ENCODE measurements around the gene RYR2.

The RYR2 gene

GRCh38 chr1:237016626-237017025 is 25.4 kb upstream of the RYR2 start:
- DNase-seq, result no peak
- Histone ChIP-seq H3K14ac (ENCODE audit: low read length) (no peak overlapping the region), H2BK120ac (ENCODE audit: insufficient read depth, low read length, poor library complexity) (no peak overlapping the region), H3K4ac (ENCODE audit: low read depth, low read length) (no peak overlapping the region), H3K4me1 (ENCODE audit: control insufficient read depth in 1 of 2, insufficient read depth in 2 of 2, low read length in 2 of 2) (peaks cover 0 to 4% of the 10 kb centered on the region in 2 experiments), H2BK12ac (ENCODE audit: low read length) (no peak overlapping the region), H3K9ac (ENCODE audit: low read length) (no peak overlapping the region), H3K27ac (ENCODE audit: low read depth, low read length) (no peak overlapping the region), H2BK5ac (ENCODE audit: low read depth, low read length, poor library complexity) (no peak overlapping the region), H3K79me1 (ENCODE audit: low read length) (no peaks in the 10 kb centered on the region), H3K4me2 (ENCODE audit: low read length) (peak overlapping the region; percentile 19), H3K4me3 (ENCODE audit: low read depth, low read length) (no peak overlapping the region), H3K9me3 (ENCODE audit: insufficient read depth, low read depth, low read length) (no peaks in the 10 kb centered on the region), H3K79me2 (ENCODE audit: control insufficient read depth, insufficient read depth, low read length, poor library complexity) (no peaks in the 10 kb centered on the region), H4K8ac (ENCODE audit: low read depth, low read length) (no peak overlapping the region), H4K91ac (ENCODE audit: low read depth, low read length) (no peak overlapping the region), H3K36me3 (ENCODE audit: control insufficient read depth in 1 of 2, insufficient read depth in 2 of 2, low read length in 2 of 2) (no peaks in the 10 kb centered on the region), H4K12ac (ENCODE audit: low read depth, low read length) (no peak overlapping the region), H3K27me3 (ENCODE audit: insufficient read depth, low read length) (no peaks in the 10 kb centered on the region), H2AK5ac (ENCODE audit: low read length) (no peak overlapping the region), H2AFZ (ENCODE audit: insufficient read depth, low read length, poor library complexity) (no peak overlapping the region), H3K23ac (ENCODE audit: low read length) (no peak overlapping the region), H3K18ac (ENCODE audit: low read length) (no peak overlapping the region)
- no CpG with 5 or more reads among the region's 1 CpG for WGBS (ENCODE audit: extremely low coverage, insufficient coverage, insufficient read length)

- Histone ChIP-seq H3K4ac (ENCODE audit: low read depth, low read length) (no peak overlapping the region), H2BK120ac (ENCODE audit: insufficient read depth, low read length, poor library complexity) (no peak overlapping the region), H3K4me2 (ENCODE audit: low read length) (no peak overlapping the region), H3K14ac (ENCODE audit: low read length) (no peak overlapping the region), H3K36me3 (ENCODE audit: control insufficient read depth in 1 of 2, insufficient read depth in 2 of 2, low read length in 2 of 2) (no peaks in the 10 kb centered on the region), H3K23ac (ENCODE audit: low read length) (no peak overlapping the region), H3K27ac (ENCODE audit: low read depth, low read length) (no peak overlapping the region), H3K79me2 (ENCODE audit: control insufficient read depth, insufficient read depth, low read length, poor library complexity) (no peaks in the 10 kb centered on the region), H4K91ac (ENCODE audit: low read depth, low read length) (no peak overlapping the region), H2AK5ac (ENCODE audit: low read length) (no peak overlapping the region), H3K4me1 (ENCODE audit: control insufficient read depth in 1 of 2, insufficient read depth in 2 of 2, low read length in 2 of 2) (peaks cover 0 to 4% of the 10 kb centered on the region in 2 experiments), H3K9me3 (ENCODE audit: insufficient read depth, low read depth, low read length) (no peaks in the 10 kb centered on the region), H2BK12ac (ENCODE audit: low read length) (no peak overlapping the region), H3K9ac (ENCODE audit: low read length) (no peak overlapping the region), H4K8ac (ENCODE audit: low read depth, low read length) (no peak overlapping the region), H2BK5ac (ENCODE audit: low read depth, low read length, poor library complexity) (no peak overlapping the region), H4K12ac (ENCODE audit: low read depth, low read length) (no peak overlapping the region), H3K18ac (ENCODE audit: low read length) (no peak overlapping the region), H2AFZ (ENCODE audit: insufficient read depth, low read length, poor library complexity) (no peak overlapping the region), H3K79me1 (ENCODE audit: low read length) (no peaks in the 10 kb centered on the region), H3K27me3 (ENCODE audit: insufficient read depth, low read length) (no peaks in the 10 kb centered on the region), H3K4me3 (ENCODE audit: low read depth, low read length) (no peak overlapping the region)
- DNase-seq, result no peak
Observed at GRCh38 chr1:237018896-237019295, 23.1 kb upstream of the RYR2 start.

- no peak overlapping the region for H3K4me3 ChIP-seq (ENCODE audit: low read depth, low read length)
- no peak overlapping the region for H3K4ac ChIP-seq (ENCODE audit: low read depth, low read length)
- no peak overlapping the region for H4K12ac ChIP-seq (ENCODE audit: low read depth, low read length)
- H2BK12ac ChIP-seq (ENCODE audit: low read length), result no peak overlapping the region
- no peak overlapping the region for H4K8ac ChIP-seq (ENCODE audit: low read depth, low read length)
- no peak overlapping the region for H2AFZ ChIP-seq (ENCODE audit: insufficient read depth, low read length, poor library complexity)
- H3K27ac ChIP-seq (ENCODE audit: low read depth, low read length), result no peak overlapping the region
- peaks cover 0 to 4% of the 10 kb centered on the region in 2 experiments for H3K4me1 ChIP-seq (ENCODE audit: control insufficient read depth in 1 of 2, insufficient read depth in 2 of 2, low read length in 2 of 2)
- H3K23ac ChIP-seq (ENCODE audit: low read length), result no peak overlapping the region
- H2BK120ac ChIP-seq (ENCODE audit: insufficient read depth, low read length, poor library complexity), result no peak overlapping the region
- H3K79me2 ChIP-seq (ENCODE audit: control insufficient read depth, insufficient read depth, low read length, poor library complexity), result no peaks in the 10 kb centered on the region
- no peak for DNase-seq
- H3K27me3 ChIP-seq (ENCODE audit: insufficient read depth, low read length), result no peaks in the 10 kb centered on the region
- H3K9ac ChIP-seq (ENCODE audit: low read length), result no peak overlapping the region
- H2AK5ac ChIP-seq (ENCODE audit: low read length), result no peak overlapping the region
- no CpG with 5 or more reads among the region's 10 CpGs for WGBS (ENCODE audit: extremely low coverage, insufficient coverage, insufficient read length)
- no peak overlapping the region for H3K14ac ChIP-seq (ENCODE audit: low read length)
- no peaks in the 10 kb centered on the region for H3K36me3 ChIP-seq (ENCODE audit: control insufficient read depth in 1 of 2, insufficient read depth in 2 of 2, low read length in 2 of 2)
- no peak overlapping the region for H3K18ac ChIP-seq (ENCODE audit: low read length)
- no peak overlapping the region for H3K4me2 ChIP-seq (ENCODE audit: low read length)
- peaks cover 1% of the 10 kb centered on the region for H3K79me1 ChIP-seq (ENCODE audit: low read length)
- H2BK5ac ChIP-seq (ENCODE audit: low read depth, low read length, poor library complexity), result no peak overlapping the region
- H4K91ac ChIP-seq (ENCODE audit: low read depth, low read length), result no peak overlapping the region
- H3K9me3 ChIP-seq (ENCODE audit: insufficient read depth, low read depth, low read length), result no peaks in the 10 kb centered on the region
Observed at GRCh38 chr1:237025358-237026074, 16.5 kb upstream of the RYR2 start.

- H3K9ac ChIP-seq (ENCODE audit: low read length), result no peak overlapping the region
- peaks cover 3% of the 10 kb centered on the region for H3K79me2 ChIP-seq (ENCODE audit: control insufficient read depth, insufficient read depth, low read length, poor library complexity)
- DNase-seq, result no peak
- H2AFZ ChIP-seq (ENCODE audit: insufficient read depth, low read length, poor library complexity), result no peak overlapping the region
- no peak overlapping the region for H2BK12ac ChIP-seq (ENCODE audit: low read length)
- H3K4me1 ChIP-seq (ENCODE audit: control insufficient read depth in 1 of 2, insufficient read depth in 2 of 2, low read length in 2 of 2), result peaks cover 11 to 14% of the 10 kb centered on the region in 2 experiments
- H3K14ac ChIP-seq (ENCODE audit: low read length), result no peak overlapping the region
- H2AK5ac ChIP-seq (ENCODE audit: low read length), result no peak overlapping the region
- H3K27ac ChIP-seq (ENCODE audit: low read depth, low read length), result no peak overlapping the region
- H3K27me3 ChIP-seq (ENCODE audit: insufficient read depth, low read length), result no peaks in the 10 kb centered on the region
- WGBS (ENCODE audit: extremely low coverage, insufficient coverage, insufficient read length), result no CpG with 5 or more reads among the region's 3 CpGs
- no peak overlapping the region for H4K12ac ChIP-seq (ENCODE audit: low read depth, low read length)
- H2BK120ac ChIP-seq (ENCODE audit: insufficient read depth, low read length, poor library complexity), result no peak overlapping the region
- H4K8ac ChIP-seq (ENCODE audit: low read depth, low read length), result no peak overlapping the region
- H3K36me3 ChIP-seq (ENCODE audit: control insufficient read depth in 1 of 2, insufficient read depth in 2 of 2, low read length in 2 of 2), result no peaks in the 10 kb centered on the region
- no peak overlapping the region for H3K4me3 ChIP-seq (ENCODE audit: low read depth, low read length)
- no peak overlapping the region for H3K18ac ChIP-seq (ENCODE audit: low read length)
- no peak overlapping the region for H3K4me2 ChIP-seq (ENCODE audit: low read length)
- no peak overlapping the region for H3K23ac ChIP-seq (ENCODE audit: low read length)
- no peak overlapping the region for H4K91ac ChIP-seq (ENCODE audit: low read depth, low read length)
- peaks cover 12% of the 10 kb centered on the region for H3K79me1 ChIP-seq (ENCODE audit: low read length)
- H3K9me3 ChIP-seq (ENCODE audit: insufficient read depth, low read depth, low read length), result no peaks in the 10 kb centered on the region
- no peak overlapping the region for H2BK5ac ChIP-seq (ENCODE audit: low read depth, low read length, poor library complexity)
- no peak overlapping the region for H3K4ac ChIP-seq (ENCODE audit: low read depth, low read length)
Observed at GRCh38 chr1:237029240-237029639, 12.7 kb upstream of the RYR2 start.
